COR-L47 (cell line): ENCODE results near the gene TTC39B.
"Not testable (repeated sequence)": the region's sequence is repeated elsewhere in the genome, so short reads cannot be mapped to it uniquely, and the experiment has no call there.

ENCODE experiments used
- DNase-seq: peaks from one replicate; lab custom pipeline; 2025; lab: John Stamatoyannopoulos, UW

Gene TTC39B

DNA sequence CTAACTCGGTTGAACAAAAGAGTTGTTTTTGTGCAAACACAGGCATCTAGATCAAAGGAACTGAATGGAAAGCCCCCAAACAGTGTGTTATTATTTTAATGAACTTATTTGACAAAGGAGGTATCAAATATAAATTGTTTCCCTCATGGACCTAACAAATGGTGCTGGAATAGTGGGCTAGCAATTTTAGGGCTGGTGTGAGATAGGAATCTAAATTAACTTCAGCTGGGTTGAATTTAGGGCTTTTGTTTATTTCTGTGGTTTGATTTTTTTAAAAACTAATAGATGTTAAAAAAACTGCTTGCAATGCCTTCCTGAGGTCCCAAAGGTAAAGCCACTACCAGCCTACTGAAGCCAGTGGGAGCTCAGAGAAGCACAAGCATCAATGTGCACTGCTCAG, 42.1 kb downstream of the TTC39B start:
- no peak for DNase-seq

DNA sequence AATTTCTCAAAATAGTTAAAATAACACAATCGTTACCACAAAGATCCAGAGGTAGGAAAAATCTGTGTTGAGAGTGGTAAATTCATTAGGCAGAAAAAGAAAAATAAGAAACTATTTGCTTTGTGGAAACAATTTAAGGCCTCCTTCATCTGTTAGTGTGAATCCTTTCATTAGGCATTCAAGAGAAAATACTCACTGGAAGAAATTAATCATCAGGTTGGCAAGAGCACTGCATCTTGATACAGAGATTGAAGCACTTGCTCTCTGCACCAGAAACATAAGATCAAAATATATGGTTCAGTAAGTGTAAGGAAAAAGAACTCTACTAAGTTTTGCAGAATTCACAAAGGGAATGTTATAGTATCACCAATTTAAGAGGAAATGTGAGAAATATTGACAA, 44.4 kb downstream of the TTC39B start:
- DNase-seq, result no peak

- no peak for DNase-seq
These were observed 50.6 kb downstream of the TTC39B start for GRCh38 chr9:15256426-15256825.

DNA sequence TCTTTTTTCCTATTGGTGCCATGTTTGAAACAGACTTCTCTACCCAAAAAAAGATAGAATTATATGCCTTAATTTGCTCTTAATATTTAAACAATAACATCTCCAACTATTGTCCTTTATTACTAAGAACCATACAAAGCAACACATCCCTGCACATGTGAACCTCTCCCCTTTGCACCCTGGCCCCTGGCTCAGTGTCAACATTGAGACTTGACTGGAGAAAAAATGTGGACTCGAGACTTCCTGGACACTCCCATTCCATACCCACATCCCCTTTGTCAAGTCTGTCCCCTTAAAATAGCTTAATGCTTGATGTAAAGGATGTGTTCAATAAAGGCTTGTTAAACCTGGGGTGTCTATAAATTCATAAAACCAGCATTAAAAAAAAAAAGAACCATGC, 53.2 kb downstream of the TTC39B start:
- DNase-seq, result no peak

DNA sequence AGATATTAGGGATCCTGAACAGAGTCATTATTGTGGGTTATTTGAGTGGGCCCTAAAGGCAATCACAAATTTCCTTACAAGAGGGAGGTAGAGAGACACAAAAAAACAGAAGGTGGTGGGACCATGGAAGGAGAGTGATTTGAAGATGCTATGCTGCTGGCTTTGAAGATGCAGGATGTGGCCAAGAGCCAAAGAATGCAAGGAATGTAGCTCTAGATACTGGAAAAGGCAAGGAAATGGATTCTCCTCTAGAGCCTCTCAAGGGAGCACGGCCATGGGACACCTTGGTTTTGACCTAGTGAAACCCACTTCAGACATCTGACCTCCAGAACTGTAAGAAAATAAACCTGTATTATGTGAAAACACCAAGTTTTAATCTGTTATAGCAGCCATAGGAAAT, 53.8 kb downstream of the TTC39B start:
- DNase-seq, result no peak

- DNase-seq, result no peak
These were observed 57.0 kb downstream of the TTC39B start for GRCh38 chr9:15249981-15250380.

DNA sequence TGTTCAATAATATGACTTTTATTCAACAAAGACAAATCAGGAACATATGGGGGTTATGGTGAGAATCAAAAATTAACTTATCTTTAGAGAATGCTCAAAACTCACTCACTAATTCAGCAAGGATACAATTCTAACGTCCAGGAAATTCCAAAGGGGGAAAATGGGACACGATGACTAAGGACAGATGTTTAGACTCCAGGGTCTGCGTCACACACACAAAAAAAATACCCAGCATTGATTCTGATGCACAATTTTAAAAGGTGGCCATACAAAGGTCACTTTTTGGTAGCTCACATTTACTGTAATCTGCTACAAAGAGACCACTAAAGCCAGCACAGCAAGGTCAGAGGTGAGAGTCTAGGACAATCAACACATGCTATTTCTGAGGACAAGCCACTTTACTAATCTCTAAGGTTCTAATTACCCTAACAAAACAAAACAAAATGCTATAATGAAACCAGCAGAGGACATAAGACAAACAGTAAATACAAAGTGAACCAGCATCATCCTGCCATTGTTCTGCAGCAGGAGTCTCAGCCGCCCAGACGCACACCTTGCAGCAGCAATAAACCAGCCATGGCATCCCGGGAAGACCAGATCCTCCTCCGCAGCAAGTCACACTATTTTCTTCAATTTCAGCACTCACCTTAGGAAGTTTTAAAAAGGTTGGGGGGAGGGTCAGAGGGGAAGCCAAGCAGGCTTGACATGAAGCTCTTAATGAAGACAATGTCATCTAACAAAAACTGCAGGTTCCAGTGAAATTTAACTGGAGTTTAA, 57.8 kb downstream of the TTC39B start:
- DNase-seq, result peak; percentile 3

- no peak for DNase-seq
These were observed 58.4 kb downstream of the TTC39B start for GRCh38 chr9:15248621-15249020.

DNA sequence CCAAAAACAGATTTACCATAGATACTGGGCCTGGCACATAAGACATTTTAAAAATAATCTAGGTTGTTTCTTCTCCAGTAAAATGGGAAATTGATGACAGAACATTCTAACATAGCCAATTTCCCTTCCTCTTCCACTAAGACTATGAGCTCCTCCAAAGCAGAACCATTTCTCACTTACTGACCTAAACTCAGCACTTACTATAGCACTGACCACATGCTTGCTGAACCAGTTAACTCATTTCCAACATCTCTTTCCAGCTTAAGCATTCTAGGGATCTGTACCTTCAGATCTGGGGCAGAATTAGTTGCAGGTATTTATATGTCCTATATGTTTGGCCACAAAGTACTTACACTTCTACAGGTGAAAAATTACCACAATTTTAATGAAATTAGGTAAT, 58.9 kb downstream of the TTC39B start:
- DNase-seq, result no peak

DNA sequence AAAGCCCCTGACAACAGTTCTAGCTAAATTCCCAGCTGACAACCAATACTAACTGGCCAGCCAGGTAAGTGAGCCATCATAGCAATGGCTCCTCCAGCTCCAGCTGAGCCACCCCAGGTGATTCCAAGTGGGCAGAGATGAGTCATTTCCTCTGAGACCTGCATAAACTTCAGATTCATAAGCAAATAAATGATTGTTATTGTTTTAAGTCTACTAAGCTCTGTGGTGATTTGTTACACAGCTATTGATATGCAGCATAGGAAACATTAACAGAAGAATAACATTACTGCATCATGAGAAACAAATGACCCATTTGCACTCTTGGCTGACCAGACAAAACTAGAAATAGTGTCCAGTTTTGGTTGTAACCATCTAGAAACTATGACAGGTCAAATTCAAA, 60.3 kb downstream of the TTC39B start:
- no peak for DNase-seq

GRCh38 chr9:15246243-15246642, 60.8 kb downstream of the TTC39B start:
- no peak for DNase-seq

DNA sequence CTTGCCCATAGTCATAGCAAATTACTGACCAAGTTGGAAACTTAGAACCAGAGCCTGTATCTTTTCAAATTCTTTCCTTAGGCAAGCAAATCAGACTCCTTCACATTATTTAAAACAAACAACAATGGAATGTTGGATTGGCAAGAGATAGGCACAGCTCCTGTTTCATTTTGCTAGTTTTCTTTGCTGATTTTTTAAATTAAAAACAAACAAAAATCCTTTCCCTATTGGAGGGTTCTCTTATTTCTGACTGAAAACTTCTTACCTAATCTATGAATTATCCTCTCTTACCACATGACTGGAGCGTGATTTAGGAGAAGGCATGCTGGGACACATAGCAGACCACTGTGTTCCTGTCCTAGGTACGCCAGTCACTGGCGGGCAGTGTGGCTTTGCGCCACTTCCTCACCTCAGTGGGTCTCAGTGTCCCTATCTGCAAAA, 63.0 kb downstream of the TTC39B start:
- no peak for DNase-seq

DNA sequence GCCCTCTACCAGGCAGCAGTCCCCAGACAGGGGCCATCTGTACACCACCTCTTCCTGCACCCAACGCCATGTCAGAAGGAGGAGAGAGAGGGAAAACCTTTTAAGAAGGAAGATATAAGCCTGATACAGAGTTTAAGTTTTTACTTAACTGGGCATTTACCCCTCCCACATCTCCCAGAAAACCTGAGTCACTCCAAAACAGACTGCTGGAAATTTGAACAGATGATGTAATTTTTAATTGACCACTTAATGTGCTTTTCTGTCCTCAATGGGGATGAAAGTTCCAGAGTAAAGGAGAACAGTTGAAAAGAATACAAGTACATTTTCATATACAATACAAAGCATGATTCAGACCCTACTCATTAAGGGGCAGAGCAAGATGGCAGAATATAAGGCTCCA, 63.9 kb downstream of the TTC39B start:
- DNase-seq, result no peak

GRCh38 chr9:15240927-15241326, 66.1 kb downstream of the TTC39B start:
- no peak for DNase-seq

DNA sequence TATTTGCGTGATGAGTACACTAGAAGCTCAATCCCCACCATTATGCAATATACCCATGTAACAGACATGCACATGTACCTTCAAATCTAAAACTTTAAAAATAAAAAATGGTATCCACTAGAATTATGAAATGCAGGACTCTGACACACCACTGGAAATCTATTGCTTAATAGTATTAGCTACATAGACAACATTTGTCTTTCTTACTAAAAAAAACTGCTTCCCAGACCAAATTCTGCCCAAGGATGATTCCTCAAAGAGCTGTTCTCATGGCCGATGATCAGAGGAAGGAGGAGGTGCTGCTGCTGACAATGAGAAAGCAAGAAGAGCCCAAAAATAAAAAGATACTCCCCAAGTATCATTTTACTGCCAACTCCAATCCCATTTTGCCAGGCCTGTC, 67.2 kb downstream of the TTC39B start:
- DNase-seq, result no peak

DNA sequence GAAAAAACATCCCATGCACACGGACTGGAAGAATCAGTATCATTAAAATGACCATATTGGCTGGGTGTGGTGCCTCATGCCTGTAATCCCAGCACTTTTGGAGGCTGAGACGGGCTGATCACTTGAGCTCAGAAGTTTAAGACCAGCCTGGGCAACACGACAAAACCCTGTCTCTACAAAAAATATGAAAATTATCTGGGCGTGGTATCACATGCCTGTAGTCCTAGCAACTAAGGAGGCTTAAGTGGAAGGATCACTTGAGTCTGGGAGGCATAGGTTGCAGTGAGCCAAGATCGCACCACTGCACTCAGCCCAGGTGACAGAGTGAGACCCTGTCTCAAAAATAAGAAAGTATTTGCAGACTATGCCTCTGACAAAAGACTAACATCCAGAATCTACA, 68.4 kb downstream of the TTC39B start:
- DNase-seq, result no peak

- DNase-seq, result no peak
These were observed 71.4 kb downstream of the TTC39B start for GRCh38 chr9:15235658-15236057.

DNA sequence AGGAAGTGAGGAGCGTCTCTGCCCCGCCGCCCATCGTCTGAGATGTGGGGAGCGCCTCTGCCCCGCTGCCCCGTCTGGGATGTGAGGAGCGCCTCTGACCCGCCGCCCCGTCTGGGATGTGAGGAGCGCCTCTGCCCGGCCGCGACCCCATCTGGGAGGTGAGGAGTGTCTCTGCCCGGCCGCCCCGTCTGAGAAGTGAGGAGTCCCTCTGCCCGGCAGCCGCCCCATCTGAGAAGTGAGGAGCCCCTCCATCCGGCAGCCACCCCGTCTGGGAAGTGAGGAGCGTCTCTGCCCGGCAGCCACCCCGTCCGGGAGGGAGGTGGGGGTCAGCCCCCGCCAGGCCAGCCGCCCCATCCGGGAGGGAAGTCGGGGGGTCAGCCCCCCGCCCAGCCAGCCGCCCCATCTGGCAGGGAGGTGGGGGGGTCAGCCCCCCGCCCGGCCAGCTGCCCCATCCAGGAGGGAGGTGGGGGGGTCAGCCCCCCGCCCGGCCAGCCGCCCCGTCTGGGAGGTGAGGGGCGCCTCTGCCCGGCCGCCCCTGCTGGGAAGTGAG, 73.0 kb downstream of the TTC39B start:
- DNase-seq, result not testable (repeated sequence)

- not testable (repeated sequence) for DNase-seq
These were observed 74.2 kb downstream of the TTC39B start for GRCh38 chr9:15232706-15233280.

DNA sequence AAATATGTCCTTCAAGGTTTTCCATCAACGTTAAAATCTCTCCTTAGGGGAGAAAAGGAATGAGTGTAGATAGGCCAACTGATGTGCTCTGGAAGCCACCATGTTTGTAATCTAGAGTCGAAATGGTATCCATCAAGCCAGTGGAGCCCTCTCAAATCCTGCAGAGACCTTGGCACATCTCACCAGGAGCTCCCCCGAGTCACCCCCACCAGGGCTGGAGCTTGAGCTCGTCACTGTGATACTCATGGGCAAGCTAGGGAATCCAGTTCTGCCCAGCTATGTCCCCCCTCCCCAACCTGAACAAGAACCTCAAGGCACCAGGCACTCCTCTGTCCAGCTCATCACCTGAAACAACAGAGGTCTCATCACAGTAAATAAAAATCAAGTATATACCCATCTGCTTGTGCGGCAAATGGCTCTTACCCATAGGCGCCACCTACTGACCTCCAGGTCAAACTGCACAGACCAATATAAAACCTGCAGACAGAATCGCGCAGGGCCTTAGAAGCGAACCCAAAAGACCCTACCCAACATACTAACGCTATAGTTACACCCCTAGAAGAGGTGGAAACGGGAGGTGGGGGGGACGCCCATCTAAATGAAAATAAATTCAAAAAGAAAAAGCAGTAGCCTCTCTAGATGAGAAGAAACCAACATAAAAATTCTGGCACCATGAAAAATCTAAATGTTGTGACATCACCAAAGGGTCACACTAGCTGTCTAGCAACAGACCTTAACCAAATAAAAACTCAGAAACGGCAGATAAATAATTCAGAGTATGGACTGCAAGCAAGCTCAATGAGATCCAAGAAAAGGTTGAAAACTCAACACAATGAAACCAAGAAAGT, 75.0 kb downstream of the TTC39B start:
- peak; percentile 4 for DNase-seq

DNA sequence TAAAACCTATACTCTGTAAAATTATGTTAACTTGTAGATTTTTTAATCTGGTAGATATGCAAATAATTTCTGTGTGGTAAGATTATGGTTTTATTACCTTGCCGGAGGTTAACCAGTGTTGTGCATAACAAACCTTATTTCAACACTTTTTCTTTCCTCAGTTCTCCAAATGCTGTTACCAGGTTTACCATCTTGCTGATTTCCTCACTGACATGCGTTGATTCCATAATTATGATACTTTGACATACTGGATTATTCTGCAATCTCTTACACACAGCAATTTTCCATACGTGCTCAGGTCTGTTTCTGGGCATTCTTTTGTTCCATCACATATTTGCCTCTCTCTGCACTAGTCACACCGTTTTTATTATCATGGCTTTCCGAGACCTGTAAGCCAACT, 77.6 kb downstream of the TTC39B start:
- no peak for DNase-seq

- DNase-seq, result no peak
These were observed 79.5 kb downstream of the TTC39B start for GRCh38 chr9:15227491-15227890.
